GM18870 (cell line): ENCODE measurements around the gene AHRR.
"Not testable (repeated sequence)": the region's sequence is repeated elsewhere in the genome, so short reads cannot be mapped to it uniquely, and the experiment has no call there.

Experiments used
- ATAC-seq: cut with Tn5 transposase; IDR thresholded peaks from one replicate; pipeline ENCODE4 v1.9.1; 2021; ENCODE audit warnings: moderate library complexity; ENCODE audit not compliant: unreplicated experiment

The AHRR gene

GRCh38 chr5:470961-471749 is 149.6 kb downstream of the AHRR start:
- no peak for ATAC-seq

GRCh38 chr5:471750-472058 is 150.2 kb downstream of the AHRR start:
- ATAC-seq, result no peak

GRCh38 chr5:472076-472655 is 150.7 kb downstream of the AHRR start:
- ATAC-seq, result no peak

- ATAC-seq, result no peak
These were observed 151.4 kb downstream of the AHRR start for GRCh38 chr5:472656-473550.

- ATAC-seq, result no peak
These were observed 152.2 kb downstream of the AHRR start for GRCh38 chr5:473551-474192.

GRCh38 chr5:474232-474839 is 152.8 kb downstream of the AHRR start:
- ATAC-seq, result not testable (repeated sequence)

- no peak for ATAC-seq
These were observed 153.5 kb downstream of the AHRR start for GRCh38 chr5:474840-475661.

- no peak for ATAC-seq
These were observed 154.2 kb downstream of the AHRR start for GRCh38 chr5:475704-476101.

GRCh38 chr5:476102-476813 is 154.7 kb downstream of the AHRR start:
- no peak for ATAC-seq

- no peak for ATAC-seq
These were observed 155.3 kb downstream of the AHRR start for GRCh38 chr5:476814-477175.

GRCh38 chr5:477247-477646 is 155.7 kb downstream of the AHRR start:
- ATAC-seq, result no peak

GRCh38 chr5:477871-478270 is 156.4 kb downstream of the AHRR start:
- ATAC-seq, result no peak

- no peak for ATAC-seq
These were observed 157.0 kb downstream of the AHRR start for GRCh38 chr5:478369-478981.

GRCh38 chr5:478982-479535 is 157.5 kb downstream of the AHRR start:
- ATAC-seq, result no peak

GRCh38 chr5:479566-480319 is 158.2 kb downstream of the AHRR start:
- ATAC-seq, result no peak

- no peak for ATAC-seq
These were observed 159.8 kb downstream of the AHRR start for GRCh38 chr5:481347-481746.

GRCh38 chr5:482021-482420 is 160.5 kb downstream of the AHRR start:
- ATAC-seq, result no peak

- ATAC-seq, result no peak
These were observed 161.0 kb downstream of the AHRR start for GRCh38 chr5:482506-482905.
